ENCODE data around the gene FAM3C.

The FAM3C gene

DNA sequence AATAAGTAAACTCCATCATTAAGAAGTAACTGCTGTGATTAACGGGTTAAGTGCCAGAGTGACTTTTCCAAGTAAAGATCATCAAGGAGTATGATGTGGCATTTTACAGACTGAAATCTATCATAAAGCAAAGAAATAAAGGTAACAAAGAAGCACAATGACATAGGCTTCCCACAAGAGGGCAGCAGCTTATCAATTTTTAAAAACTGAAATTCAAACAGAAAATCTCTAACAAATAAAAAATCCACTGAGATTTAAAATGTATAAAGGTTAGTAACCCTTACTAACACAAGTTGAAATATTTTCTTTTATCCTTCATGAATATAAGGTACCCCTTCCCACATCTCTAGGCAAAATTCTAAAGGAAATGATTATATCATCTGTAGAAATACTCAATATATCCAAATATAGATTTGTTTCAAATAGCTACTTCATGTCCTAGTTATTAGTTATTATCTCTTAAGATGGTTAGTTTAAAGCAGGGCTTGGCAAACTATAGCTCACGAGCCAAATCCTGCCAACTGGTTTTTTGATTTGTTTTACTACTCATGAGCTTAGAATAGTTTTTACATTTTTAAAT, 29.2 kb downstream of the FAM3C start:
- Histone ChIP-seq H3K36me3 (ENCODE audit: control insufficient read depth, insufficient read depth, low read length) (peaks cover 14% of the 10 kb centered on the region), H3K4me1 (ENCODE audit: control insufficient read depth, insufficient read depth, low read length) (no peaks in the 10 kb centered on the region), H3K27ac (ENCODE audit: insufficient read depth, low read depth, low read length, poor library complexity, severe bottlenecking) (no peak overlapping the region), H3K27me3 (ENCODE audit: control insufficient read depth, insufficient read depth, low read length, poor library complexity, severe bottlenecking) (no peaks in the 10 kb centered on the region), H3K9me3 (ENCODE audit: control insufficient read depth, low read length) (no peaks in the 10 kb centered on the region), H3K4me3 (ENCODE audit: insufficient read depth, low read depth, low read length) (no peak overlapping the region)
- WGBS, 2 experiments, result 71 to 88% methylated on average over 1 of the region's 2 CpGs

DNA sequence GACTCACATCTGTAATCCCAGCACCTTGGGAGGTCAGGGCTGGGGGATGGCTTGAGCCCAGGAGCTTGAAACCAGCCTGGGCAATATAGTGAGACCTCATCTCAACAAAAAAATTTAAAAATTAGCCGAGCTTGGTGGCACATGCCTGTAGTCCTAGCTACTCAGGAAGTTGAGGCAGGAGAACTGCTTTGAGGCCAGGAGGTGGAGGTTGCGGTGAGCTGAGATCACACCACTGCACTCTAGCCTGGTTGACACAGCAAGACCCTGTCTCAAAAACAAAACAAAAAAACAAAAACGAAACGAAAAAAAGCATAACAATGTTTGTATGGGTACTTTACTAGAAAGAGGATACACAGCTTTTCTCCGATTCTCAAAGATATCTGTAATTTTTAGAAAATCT, 35.5 kb downstream of the FAM3C start:
- H3K36me3 ChIP-seq (ENCODE audit: control insufficient read depth, insufficient read depth, low read length), result peaks cover 15% of the 10 kb centered on the region
- WGBS, 2 experiments, result 73 to 91% methylated on average over 2 to 4 of the region's 5 CpGs

DNA sequence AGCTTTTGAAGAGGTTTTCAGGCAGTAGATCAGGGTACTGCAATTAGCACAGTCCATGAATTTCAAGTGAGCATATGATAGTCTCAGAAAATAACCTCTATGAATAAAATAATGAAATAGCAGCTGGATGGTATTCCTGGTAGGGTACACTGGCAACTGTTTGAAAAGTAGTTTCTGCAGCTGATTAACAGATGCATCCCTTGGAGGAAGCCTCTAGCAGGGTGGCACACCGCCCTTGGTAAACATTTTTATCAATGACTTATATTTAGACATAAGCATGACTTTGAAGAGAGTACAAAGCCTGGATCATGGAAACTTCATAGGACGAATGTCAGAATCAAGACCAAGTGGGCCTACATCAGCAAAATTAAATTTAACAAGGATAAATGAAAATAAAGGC, 40.5 kb downstream of the FAM3C start:
- Histone ChIP-seq H3K4me1 (ENCODE audit: control insufficient read depth, insufficient read depth, low read length) (no peaks in the 10 kb centered on the region), H3K27ac (ENCODE audit: insufficient read depth, low read depth, low read length, poor library complexity, severe bottlenecking) (no peak overlapping the region), H3K9me3 (ENCODE audit: control insufficient read depth, low read length) (no peaks in the 10 kb centered on the region), H3K36me3 (ENCODE audit: control insufficient read depth, insufficient read depth, low read length) (peaks cover 6% of the 10 kb centered on the region), H3K27me3 (ENCODE audit: control insufficient read depth, insufficient read depth, low read length, poor library complexity, severe bottlenecking) (no peaks in the 10 kb centered on the region), H3K4me3 (ENCODE audit: insufficient read depth, low read depth, low read length) (no peak overlapping the region)
- WGBS, 2 experiments, result 94% methylated on average over 2 of the region's 2 CpGs; no CpG with 5 or more reads in 1 of the 2 experiments

More for the DNA sequence above, 35.5 kb downstream of the FAM3C start:
- H3K4me3 ChIP-seq (ENCODE audit: insufficient read depth, low read depth, low read length), result no peak overlapping the region
- no peaks in the 10 kb centered on the region for H3K4me1 ChIP-seq (ENCODE audit: control insufficient read depth, insufficient read depth, low read length)
- no peaks in the 10 kb centered on the region for H3K9me3 ChIP-seq (ENCODE audit: control insufficient read depth, low read length)
- no peaks in the 10 kb centered on the region for H3K27me3 ChIP-seq (ENCODE audit: control insufficient read depth, insufficient read depth, low read length, poor library complexity, severe bottlenecking)
- no peak overlapping the region for H3K27ac ChIP-seq (ENCODE audit: insufficient read depth, low read depth, low read length, poor library complexity, severe bottlenecking)

DNA sequence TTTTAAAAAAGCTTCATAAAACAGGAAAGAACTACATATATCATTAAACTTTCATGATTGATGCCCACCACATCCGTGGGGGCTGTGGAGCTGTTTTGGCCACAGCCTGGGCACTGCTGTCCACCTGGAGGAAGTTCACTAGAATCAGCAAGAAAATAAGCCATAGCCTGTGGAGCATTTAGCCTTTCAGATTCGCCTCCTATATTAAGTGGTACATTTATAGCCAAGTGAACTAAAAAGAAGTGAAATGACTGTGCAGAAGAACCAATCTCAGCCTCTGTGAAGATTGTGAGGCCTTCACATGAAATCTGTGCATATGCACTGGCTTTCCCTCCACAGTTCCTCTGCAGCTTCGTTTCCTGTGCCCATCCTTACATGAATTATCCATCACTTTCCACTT, 43.8 kb downstream of the FAM3C start:
- WGBS, 2 experiments, result 89 to 91% methylated on average over 3 of the region's 3 CpGs
- Histone ChIP-seq H3K9me3 (ENCODE audit: control insufficient read depth, low read length) (no peaks in the 10 kb centered on the region), H3K4me1 (ENCODE audit: control insufficient read depth, insufficient read depth, low read length) (peaks cover 2% of the 10 kb centered on the region), H3K36me3 (ENCODE audit: control insufficient read depth, insufficient read depth, low read length) (peaks cover 6% of the 10 kb centered on the region), H3K4me3 (ENCODE audit: insufficient read depth, low read depth, low read length) (no peak overlapping the region), H3K27ac (ENCODE audit: insufficient read depth, low read depth, low read length, poor library complexity, severe bottlenecking) (no peak overlapping the region), H3K27me3 (ENCODE audit: control insufficient read depth, insufficient read depth, low read length, poor library complexity, severe bottlenecking) (no peaks in the 10 kb centered on the region)

DNA sequence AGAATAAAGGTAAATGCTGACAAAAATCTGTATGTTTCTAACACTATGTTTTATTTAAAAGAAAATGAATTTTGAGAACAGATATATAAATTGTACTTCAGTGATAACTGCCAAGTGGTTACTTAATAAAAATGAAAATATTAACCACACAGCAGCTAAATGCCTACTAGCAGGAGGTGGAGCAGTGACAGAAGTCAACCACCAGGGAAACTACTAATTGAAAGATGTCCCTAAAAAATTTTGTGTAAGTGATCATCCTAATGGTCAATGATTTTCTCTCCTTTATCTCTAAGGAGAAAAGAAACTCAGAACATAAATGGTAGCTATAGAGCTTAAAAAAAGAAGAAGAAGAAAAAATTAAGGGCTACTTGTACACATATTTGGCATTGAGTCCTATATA, 44.4 kb downstream of the FAM3C start:
- H3K36me3 ChIP-seq (ENCODE audit: control insufficient read depth, insufficient read depth, low read length), result peaks cover 4% of the 10 kb centered on the region

GRCh38 chr7:121344497-121344896, 51.6 kb downstream of the FAM3C start:
- Histone ChIP-seq H3K4me3 (ENCODE audit: insufficient read depth, low read depth, low read length) (no peak overlapping the region), H3K27ac (ENCODE audit: insufficient read depth, low read depth, low read length, poor library complexity, severe bottlenecking) (no peak overlapping the region), H3K27me3 (ENCODE audit: control insufficient read depth, insufficient read depth, low read length, poor library complexity, severe bottlenecking) (no peaks in the 10 kb centered on the region), H3K9me3 (ENCODE audit: control insufficient read depth, low read length) (no peaks in the 10 kb centered on the region), H3K4me1 (ENCODE audit: control insufficient read depth, insufficient read depth, low read length) (peaks cover 2% of the 10 kb centered on the region), H3K36me3 (ENCODE audit: control insufficient read depth, insufficient read depth, low read length) (no peaks in the 10 kb centered on the region)
- 85 to 93% methylated on average over 1 of the region's 1 CpG for WGBS, 2 experiments

More for the DNA sequence above, 44.4 kb downstream of the FAM3C start:
- H3K27ac ChIP-seq (ENCODE audit: insufficient read depth, low read depth, low read length, poor library complexity, severe bottlenecking), result no peak overlapping the region
- H3K4me3 ChIP-seq (ENCODE audit: insufficient read depth, low read depth, low read length), result no peak overlapping the region
- H3K4me1 ChIP-seq (ENCODE audit: control insufficient read depth, insufficient read depth, low read length), result peaks cover 2% of the 10 kb centered on the region
- H3K27me3 ChIP-seq (ENCODE audit: control insufficient read depth, insufficient read depth, low read length, poor library complexity, severe bottlenecking), result no peaks in the 10 kb centered on the region
- no peaks in the 10 kb centered on the region for H3K9me3 ChIP-seq (ENCODE audit: control insufficient read depth, low read length)

DNA sequence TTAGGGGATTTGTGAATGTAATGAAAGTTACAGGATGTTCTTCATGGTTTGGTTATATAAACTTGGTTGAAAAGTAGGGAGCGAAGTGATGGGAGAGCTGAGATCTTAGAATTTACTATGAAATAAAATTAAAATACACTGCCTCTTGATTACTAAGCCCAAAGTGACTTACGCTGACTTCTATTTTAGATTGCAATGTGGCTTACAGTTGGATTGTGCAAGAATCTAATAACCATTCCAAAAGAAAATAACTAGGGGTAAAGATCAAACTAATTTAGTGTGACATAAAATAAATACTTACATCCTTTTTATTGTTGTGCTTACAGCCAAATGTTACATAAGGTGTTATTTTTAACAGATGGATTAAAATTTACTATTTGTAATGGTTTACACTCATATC, 52.0 kb downstream of the FAM3C start:
- Histone ChIP-seq H3K36me3 (ENCODE audit: control insufficient read depth, insufficient read depth, low read length) (no peaks in the 10 kb centered on the region), H3K27ac (ENCODE audit: insufficient read depth, low read depth, low read length, poor library complexity, severe bottlenecking) (no peak overlapping the region), H3K4me3 (ENCODE audit: insufficient read depth, low read depth, low read length) (no peak overlapping the region), H3K9me3 (ENCODE audit: control insufficient read depth, low read length) (no peaks in the 10 kb centered on the region), H3K27me3 (ENCODE audit: control insufficient read depth, insufficient read depth, low read length, poor library complexity, severe bottlenecking) (no peaks in the 10 kb centered on the region), H3K4me1 (ENCODE audit: control insufficient read depth, insufficient read depth, low read length) (peaks cover 2% of the 10 kb centered on the region)
- WGBS, 2 experiments, result 100% methylated on average over 2 of the region's 2 CpGs; no CpG with 5 or more reads in 1 of the 2 experiments

DNA sequence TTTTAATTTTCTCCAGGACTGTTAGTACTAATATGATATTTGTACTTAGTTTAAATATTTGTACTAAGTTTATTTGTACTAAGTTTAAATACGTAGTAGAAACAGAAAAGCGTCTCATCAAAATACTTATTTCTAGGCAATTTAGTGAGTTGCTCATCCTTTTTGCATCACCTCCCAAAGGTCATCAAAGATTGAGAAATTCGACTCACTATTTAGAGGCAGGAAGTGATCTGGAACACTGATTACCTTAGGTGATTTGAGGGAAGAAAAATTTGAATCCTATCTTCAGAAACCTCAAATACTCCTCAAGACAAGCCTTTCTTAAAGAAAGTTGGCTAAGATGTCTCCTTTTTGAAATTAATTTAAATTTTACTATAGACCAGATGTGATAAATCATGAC, 52.8 kb downstream of the FAM3C start:
- Histone ChIP-seq H3K4me3 (ENCODE audit: insufficient read depth, low read depth, low read length) (no peak overlapping the region), H3K36me3 (ENCODE audit: control insufficient read depth, insufficient read depth, low read length) (no peaks in the 10 kb centered on the region)

DNA sequence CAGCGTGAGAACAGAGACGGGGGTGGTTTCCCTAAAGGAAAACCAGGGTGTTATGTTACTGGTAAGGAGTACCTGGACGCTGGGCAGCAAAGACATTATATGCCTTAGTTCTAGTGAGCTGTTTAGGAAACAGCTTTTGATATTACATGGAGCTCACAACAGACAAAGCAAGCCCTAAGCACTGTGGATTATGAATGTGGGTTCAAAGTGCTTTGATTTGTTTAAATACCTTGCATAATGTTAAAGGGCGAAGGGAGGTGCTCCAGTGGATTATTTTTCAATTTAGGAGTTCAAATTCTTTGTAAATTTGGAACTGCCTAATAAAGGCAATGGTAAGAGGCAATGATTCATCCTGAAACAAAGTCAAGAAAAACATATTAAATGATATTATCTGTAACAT, 53.5 kb downstream of the FAM3C start:
- H3K27me3 ChIP-seq (ENCODE audit: control insufficient read depth, insufficient read depth, low read length, poor library complexity, severe bottlenecking), result no peaks in the 10 kb centered on the region
- no peaks in the 10 kb centered on the region for H3K36me3 ChIP-seq (ENCODE audit: control insufficient read depth, insufficient read depth, low read length)
- peaks cover 2% of the 10 kb centered on the region for H3K4me1 ChIP-seq (ENCODE audit: control insufficient read depth, insufficient read depth, low read length)
- H3K27ac ChIP-seq (ENCODE audit: insufficient read depth, low read depth, low read length, poor library complexity, severe bottlenecking), result no peak overlapping the region
- 94 to 95% methylated on average over 4 of the region's 4 CpGs for WGBS, 2 experiments
- no peaks in the 10 kb centered on the region for H3K9me3 ChIP-seq (ENCODE audit: control insufficient read depth, low read length)
- H3K4me3 ChIP-seq (ENCODE audit: insufficient read depth, low read depth, low read length), result no peak overlapping the region

More for the DNA sequence above, 52.8 kb downstream of the FAM3C start:
- Histone ChIP-seq H3K27me3 (ENCODE audit: control insufficient read depth, insufficient read depth, low read length, poor library complexity, severe bottlenecking) (no peaks in the 10 kb centered on the region), H3K9me3 (ENCODE audit: control insufficient read depth, low read length) (no peaks in the 10 kb centered on the region), H3K27ac (ENCODE audit: insufficient read depth, low read depth, low read length, poor library complexity, severe bottlenecking) (no peak overlapping the region), H3K4me1 (ENCODE audit: control insufficient read depth, insufficient read depth, low read length) (peaks cover 2% of the 10 kb centered on the region)
- 100% methylated on average over 3 of the region's 3 CpGs; no CpG with 5 or more reads in 1 of the 2 experiments for WGBS, 2 experiments

- H3K4me1 ChIP-seq (ENCODE audit: control insufficient read depth, insufficient read depth, low read length), result no peaks in the 10 kb centered on the region
- H3K27me3 ChIP-seq (ENCODE audit: control insufficient read depth, insufficient read depth, low read length, poor library complexity, severe bottlenecking), result no peaks in the 10 kb centered on the region
- H3K4me3 ChIP-seq (ENCODE audit: insufficient read depth, low read depth, low read length), result no peak overlapping the region
- no peaks in the 10 kb centered on the region for H3K36me3 ChIP-seq (ENCODE audit: control insufficient read depth, insufficient read depth, low read length)
- no peak overlapping the region for H3K27ac ChIP-seq (ENCODE audit: insufficient read depth, low read depth, low read length, poor library complexity, severe bottlenecking)
- H3K9me3 ChIP-seq (ENCODE audit: control insufficient read depth, low read length), result no peaks in the 10 kb centered on the region
These were observed 54.2 kb downstream of the FAM3C start for GRCh38 chr7:121341933-121342332.

- Histone ChIP-seq H3K36me3 (ENCODE audit: control insufficient read depth, insufficient read depth, low read length) (no peaks in the 10 kb centered on the region), H3K4me1 (ENCODE audit: control insufficient read depth, insufficient read depth, low read length) (no peaks in the 10 kb centered on the region), H3K27me3 (ENCODE audit: control insufficient read depth, insufficient read depth, low read length, poor library complexity, severe bottlenecking) (no peaks in the 10 kb centered on the region), H3K4me3 (ENCODE audit: insufficient read depth, low read depth, low read length) (no peak overlapping the region), H3K27ac (ENCODE audit: insufficient read depth, low read depth, low read length, poor library complexity, severe bottlenecking) (no peak overlapping the region), H3K9me3 (ENCODE audit: control insufficient read depth, low read length) (no peaks in the 10 kb centered on the region)
- 91 to 96% methylated on average over 5 of the region's 5 CpGs for WGBS, 2 experiments
These were observed 57.0 kb downstream of the FAM3C start for GRCh38 chr7:121339082-121339481.

Data from ectodermal cell (in vitro differentiated cells).